ENCODE data around the gene MASP2. TPM values are rescaled to one million over a fixed set of nuclear protein-coding genes. Genes with fewer than 3 reads are reported as not detected.

The MASP2 gene
- total and polyA plus RNA-seq, 2 of the 8 experiments (the other 6 are each of a cell fraction or from before 2014, with no cell fraction given): 0.54 to 1.2 TPM

DNA sequence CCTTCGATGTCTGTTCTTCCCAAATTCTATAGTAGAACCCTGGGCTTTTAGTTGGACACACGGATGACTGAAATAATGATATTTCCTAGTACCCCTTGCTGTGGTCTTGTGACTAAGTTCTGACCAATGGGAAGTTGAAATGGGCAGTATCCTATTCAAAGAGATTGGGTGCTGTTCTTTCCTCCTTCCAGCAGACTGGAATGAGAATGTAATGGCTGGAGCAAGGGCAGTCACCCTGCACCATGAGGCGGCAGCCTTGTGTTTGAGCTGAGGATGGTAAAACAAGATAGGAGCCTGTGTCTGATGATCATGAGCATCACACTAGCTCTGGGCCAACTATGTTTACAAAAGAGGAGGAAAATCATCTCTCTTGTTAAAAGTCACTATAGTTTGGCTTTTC is 17.9 kb upstream of the MASP2 start:
- no peak overlapping the region for H3K18ac ChIP-seq (ENCODE audit: extremely low read depth, low read length)
- H3K56ac ChIP-seq (replicated peaks; ENCODE audit: insufficient read length, low read depth, low read length): no peak overlapping the region
- H3K36me3 ChIP-seq (ENCODE audit: control insufficient read depth in 2 of 4, insufficient read depth in 4 of 4, low read length in 3 of 4): peaks cover 19 to 48% (median 43%) of the 10 kb centered on the region in 4 experiments
- no peak for TF ChIP-seq GTF2F1 (IDR thresholded peaks at IDR 0.05; ENCODE audit: borderline replicate concordance, low read depth, low read length)
- TF ChIP-seq, protein P1, sequence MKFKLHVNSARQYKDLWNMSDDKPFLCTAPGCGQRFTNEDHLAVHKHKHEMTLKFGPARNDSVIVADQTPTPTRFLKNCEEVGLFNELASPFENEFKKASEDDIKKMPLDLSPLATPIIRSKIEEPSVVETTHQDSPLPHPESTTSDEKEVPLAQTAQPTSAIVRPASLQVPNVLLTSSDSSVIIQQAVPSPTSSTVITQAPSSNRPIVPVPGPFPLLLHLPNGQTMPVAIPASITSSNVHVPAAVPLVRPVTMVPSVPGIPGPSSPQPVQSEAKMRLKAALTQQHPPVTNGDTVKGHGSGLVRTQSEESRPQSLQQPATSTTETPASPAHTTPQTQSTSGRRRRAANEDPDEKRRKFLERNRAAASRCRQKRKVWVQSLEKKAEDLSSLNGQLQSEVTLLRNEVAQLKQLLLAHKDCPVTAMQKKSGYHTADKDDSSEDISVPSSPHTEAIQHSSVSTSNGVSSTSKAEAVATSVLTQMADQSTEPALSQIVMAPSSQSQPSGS (IDR thresholded peaks at IDR 0.05; ENCODE audit: low read length): no peak
- no peak for TF ChIP-seq CHD2 (IDR thresholded peaks at IDR 0.05; ENCODE audit: low read length)
- peak; percentile 58; the same call in 1 of the 2 replicates for TF ChIP-seq KDM1A (IDR thresholded peaks at IDR 0.05; ENCODE audit: borderline replicate concordance, low read length)
- H3K9me3 ChIP-seq (ENCODE audit: insufficient read depth in 2 of 2, low read depth in 1 of 2, low read length in 1 of 2): no peaks in the 10 kb centered on the region
- peaks cover 0 to 4% (median 0%) of the 10 kb centered on the region in 4 experiments; a peak in 1 of 7 replicates for H3K4me1 ChIP-seq (replicated peaks in 1 of 4; ENCODE audit: control insufficient read depth in 3 of 4, insufficient read depth in 4 of 4, low read length in 3 of 4)
- H3K4me3 ChIP-seq (ENCODE audit: extremely low read depth in 1 of 4, insufficient read depth in 2 of 4, low read depth in 3 of 4, low read length in 4 of 4): no peak overlapping the region
- H2BK12ac ChIP-seq (ENCODE audit: low read depth, low read length): no peak overlapping the region
- H2BK15ac ChIP-seq (ENCODE audit: low read length): no peak overlapping the region
- H4K20me1 ChIP-seq (replicated peaks in 1 of 2; ENCODE audit: control insufficient read depth in 1 of 2, insufficient read depth in 2 of 2, low read length in 2 of 2): no peaks in the 10 kb centered on the region
- H3K79me1 ChIP-seq (ENCODE audit: low read depth, low read length): peaks cover 6% of the 10 kb centered on the region
- H3K27ac ChIP-seq (ENCODE audit: low read depth, low read length): no peak overlapping the region
- H4K5ac ChIP-seq (ENCODE audit: insufficient read length, low read depth, low read length): no peak overlapping the region
- H3K14ac ChIP-seq (ENCODE audit: insufficient read length): no peak overlapping the region
- no peak overlapping the region for H2BK5ac ChIP-seq (ENCODE audit: low read depth, low read length)
- H4K91ac ChIP-seq (replicated peaks; ENCODE audit: insufficient read length, low read length): no peak overlapping the region
- no peaks in the 10 kb centered on the region; a peak in 1 of 7 replicates for H3K27me3 ChIP-seq (replicated peaks in 1 of 4; ENCODE audit: control insufficient read depth in 3 of 4, extremely low read depth in 1 of 4, insufficient read depth in 3 of 4, low read length in 3 of 4)
- H3K9ac ChIP-seq (replicated peaks in 1 of 4; ENCODE audit: extremely low read depth in 1 of 4, low read depth in 3 of 4, low read length in 3 of 4): no peak overlapping the region
- no peak overlapping the region for H2AFZ ChIP-seq (ENCODE audit: low read length)
- DNase-seq (ENCODE audit: low read depth in 1 of 2, low spot score in 2 of 2): no peak
- WGBS, 2 experiments (ENCODE audit: extremely low coverage in 1 of 2, insufficient coverage in 1 of 2, insufficient read length in 1 of 2, insufficient replicate concordance in 2 of 2, low coverage in 1 of 2, low lambda C conversion rate in 2 of 2, missing lambda C conversion rate in 1 of 2): 96% methylated on average over 3 of the region's 3 CpGs; no CpG with 5 or more reads in 1 of the 2 experiments
- POLR2A ChIA-PET (ENCODE audit: partially characterized antibody): interaction anchor here (1.3 to 6.5 kb wide), 5 partner anchors 9 to 35 kb away, joined by 5 to 44 read pairs (median 7); partner anchors contain the start of gene EXOSC10
- no peak overlapping the region for H2BK120ac ChIP-seq (replicated peaks; ENCODE audit: low read depth, low read length)
- H3K79me2 ChIP-seq (ENCODE audit: control insufficient read depth in 1 of 2, insufficient read depth in 2 of 2, low read length in 2 of 2): peaks cover 0 to 7% of the 10 kb centered on the region in 2 experiments; a peak in 1 of 4 replicates
- H2BK20ac ChIP-seq (ENCODE audit: low read length): no peak overlapping the region
- no peak overlapping the region for H4K8ac ChIP-seq (ENCODE audit: extremely low read depth, insufficient read depth, low read length)
- CTCF ChIA-PET (ENCODE audit: partially characterized antibody): interaction anchor here (0.7 to 8.6 kb wide), 3 partner anchors 13 to 182 kb away, joined by 3 to 115 read pairs (median 46); no protein-coding TSS in a partner anchor
- FAIRE-seq: no peak
- no peak overlapping the region for H3K4me2 ChIP-seq (ENCODE audit: insufficient read depth in 1 of 2, low read depth in 2 of 2, low read length in 2 of 2)
- no peak overlapping the region for H3K23ac ChIP-seq (ENCODE audit: insufficient read length)
- H3K4ac ChIP-seq (replicated peaks; ENCODE audit: insufficient read length, low read depth, low read length): no peak overlapping the region
- no peak overlapping the region for H2AK5ac ChIP-seq (ENCODE audit: low read depth, low read length)
- peaks cover 6% of the 10 kb centered on the region for H3K23me2 ChIP-seq (ENCODE audit: low read depth, low read length)
